HG03442 (cell line): ENCODE results near the gene AP2A1.
A peak's percentile ranks its signal among the peaks of the same experiment; 100 is the strongest.

Experiments used
- ATAC-seq: cut with Tn5 transposase; IDR thresholded peaks from one replicate; pipeline ENCODE4 v1.9.1; 2021; ENCODE audit warnings: mild to moderate bottlenecking, moderate library complexity; ENCODE audit not compliant: unreplicated experiment

AP2A1 gene

GRCh38 chr19:49837009-49837310, 70.2 kb downstream of the AP2A1 start:
- no peak for ATAC-seq

GRCh38 chr19:49837425-49837824, 70.6 kb downstream of the AP2A1 start:
- ATAC-seq, result no peak

- no peak for ATAC-seq
Measured at GRCh38 chr19:49838885-49839588, 72.2 kb downstream of the AP2A1 start.

GRCh38 chr19:49839713-49840112, 72.9 kb downstream of the AP2A1 start:
- ATAC-seq, result no peak

GRCh38 chr19:49840321-49840720, 73.5 kb downstream of the AP2A1 start:
- no peak for ATAC-seq

GRCh38 chr19:49840736-49841249, 74.0 kb downstream of the AP2A1 start:
- ATAC-seq, result no peak

GRCh38 chr19:49843265-49843664, 76.5 kb downstream of the AP2A1 start:
- ATAC-seq, result no peak

- ATAC-seq, result no peak
Measured at GRCh38 chr19:49844138-49845095, 77.6 kb downstream of the AP2A1 start.

- ATAC-seq, result no peak
Measured at GRCh38 chr19:49845414-49845813, 78.6 kb downstream of the AP2A1 start.

- ATAC-seq, result no peak
Measured at GRCh38 chr19:49846408-49846807, 79.6 kb downstream of the AP2A1 start.

- no peak for ATAC-seq
Measured at GRCh38 chr19:49847731-49848696, 81.2 kb downstream of the AP2A1 start.

- ATAC-seq, result no peak
Measured at GRCh38 chr19:49848938-49849337, 82.1 kb downstream of the AP2A1 start.

- no peak for ATAC-seq
Measured at GRCh38 chr19:49849433-49850220, 82.8 kb downstream of the AP2A1 start.

GRCh38 chr19:49850221-49850486, 83.4 kb downstream of the AP2A1 start:
- no peak for ATAC-seq

GRCh38 chr19:49850487-49851342, 83.9 kb downstream of the AP2A1 start, which contains the start of gene PTOV1:
PTOV1 (plus strand) TSS chr19:49851159.
- ATAC-seq, result peak; percentile 69

- peak; percentile 6 for ATAC-seq
Measured at GRCh38 chr19:49851456-49852259, 84.9 kb downstream of the AP2A1 start.

- ATAC-seq, result no peak
Measured at GRCh38 chr19:49852631-49853126, 85.9 kb downstream of the AP2A1 start.

- ATAC-seq, result no peak
Measured at GRCh38 chr19:49853852-49854377, 87.1 kb downstream of the AP2A1 start.
